ENCODE measurements around the gene P2RY11. TPM values are rescaled to one million over a fixed set of nuclear protein-coding genes. Genes with fewer than 3 reads are reported as not detected.

The P2RY11 gene
- total and polyA plus RNA-seq, 4 donors: 0.68 to 5.3 (median 3.7) TPM

- Histone ChIP-seq H3K4me3 (ENCODE audit: low read depth in 1 of 3, low read length in 3 of 3) (no peak overlapping the region), H3K4me1 (ENCODE audit: control insufficient read depth in 4 of 4, insufficient read depth in 4 of 4, low read length in 3 of 4) (peaks cover 10 to 45% (median 26%) of the 10 kb centered on the region in 4 donors), H3K9me3 (ENCODE audit: control insufficient read depth in 4 of 4, low read length in 3 of 4) (peaks cover 0 to 2% (median under 1%) of the 10 kb centered on the region in 4 donors), H3K36me3 (ENCODE audit: control insufficient read depth in 4 of 4, insufficient read depth in 3 of 4, low read depth in 1 of 4, low read length in 3 of 4) (peaks cover 4 to 21% (median 11%) of the 10 kb centered on the region in 4 donors), H3K9ac (ENCODE audit: low read depth in 1 of 2, low read length in 2 of 2) (no peak overlapping the region), H3K27me3 (ENCODE audit: control insufficient read depth in 4 of 4, insufficient read depth in 4 of 4, low read length in 3 of 4) (no peaks in the 10 kb centered on the region), H3K27ac (ENCODE audit: low read depth in 1 of 2, low read length in 2 of 2) (peak overlapping the region in 1 of 2 donors; percentile 11)
- no peak for DNase-seq (ENCODE audit: low spot score)
- TF ChIP-seq FOXA2 (IDR thresholded peaks at IDR 0.05) (no peak), TAF1 (conservative IDR thresholded peaks at IDR 0.05) (no peak), CTCF (IDR thresholded peaks at IDR 0.05; ENCODE audit: low read depth, low read length, missing input control) (no peak), GABPA (IDR thresholded peaks at IDR 0.05 in 1 of 2, conservative IDR thresholded peaks at IDR 0.05 in 1 of 2) (no peak), HNF4G (IDR thresholded peaks at IDR 0.05) (no peak), RXRA (IDR thresholded peaks at IDR 0.05) (no peak), YY1 (IDR thresholded peaks at IDR 0.05) (no peak), SP1 (IDR thresholded peaks at IDR 0.05) (no peak), EGR1 (IDR thresholded peaks at IDR 0.05; ENCODE audit: low read depth in 2 of 2) (no peak), MAX (IDR thresholded peaks at IDR 0.05) (no peak), JUND (IDR thresholded peaks at IDR 0.05) (no peak)
- TF ChIP-seq, protein P1, sequence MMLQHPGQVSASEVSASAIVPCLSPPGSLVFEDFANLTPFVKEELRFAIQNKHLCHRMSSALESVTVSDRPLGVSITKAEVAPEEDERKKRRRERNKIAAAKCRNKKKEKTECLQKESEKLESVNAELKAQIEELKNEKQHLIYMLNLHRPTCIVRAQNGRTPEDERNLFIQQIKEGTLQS (IDR thresholded peaks at IDR 0.05): no peak
- 78% methylated on average over 4 of the region's 4 CpGs for WGBS
Measured at GRCh38 chr19:10068205-10068604, 43.3 kb upstream of the P2RY11 start.

DNA sequence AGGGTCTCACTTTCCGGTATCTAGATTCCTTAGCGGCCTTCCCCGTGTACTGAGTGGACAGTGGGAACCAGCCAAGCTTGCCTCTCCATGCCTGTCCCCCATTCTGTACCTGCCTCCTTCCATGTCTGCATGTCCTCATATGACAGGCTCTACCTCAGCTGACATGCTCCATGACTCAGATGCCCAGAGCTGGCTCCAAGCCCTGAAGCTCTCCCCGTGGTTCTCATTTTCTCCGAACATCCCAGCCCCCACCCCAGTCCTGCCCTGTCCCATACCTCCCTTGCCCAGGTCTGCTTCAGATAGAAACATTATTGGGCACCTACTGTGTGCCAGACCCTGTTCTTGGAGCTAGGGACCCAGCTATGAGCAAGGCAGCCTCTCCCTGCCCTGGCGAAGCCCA lies 42.4 kb upstream of the P2RY11 start:
- peaks cover 4 to 25% (median 15%) of the 10 kb centered on the region in 4 donors for H3K36me3 ChIP-seq (ENCODE audit: control insufficient read depth in 4 of 4, insufficient read depth in 3 of 4, low read depth in 1 of 4, low read length in 3 of 4)
- H3K9me3 ChIP-seq (ENCODE audit: control insufficient read depth in 4 of 4, low read length in 3 of 4): peaks cover 1 to 7% (median 5%) of the 10 kb centered on the region in 4 donors
- H3K4me1 ChIP-seq (ENCODE audit: control insufficient read depth in 4 of 4, insufficient read depth in 4 of 4, low read length in 3 of 4): peaks cover 10 to 45% (median 26%) of the 10 kb centered on the region in 4 donors
- 63% methylated on average over 6 of the region's 6 CpGs for WGBS
- no peak for DNase-seq (ENCODE audit: low spot score)
- no peak overlapping the region for H3K9ac ChIP-seq (ENCODE audit: low read depth in 1 of 2, low read length in 2 of 2)
- no peak overlapping the region for H3K4me3 ChIP-seq (ENCODE audit: low read depth in 1 of 3, low read length in 3 of 3)
- H3K27me3 ChIP-seq (ENCODE audit: control insufficient read depth in 4 of 4, insufficient read depth in 4 of 4, low read length in 3 of 4): no peaks in the 10 kb centered on the region
- TF ChIP-seq FOXA2 (IDR thresholded peaks at IDR 0.05) (no peak), JUND (IDR thresholded peaks at IDR 0.05) (peak in 1 of 2 donors; percentile 18), SP1 (IDR thresholded peaks at IDR 0.05) (no peak), TAF1 (conservative IDR thresholded peaks at IDR 0.05) (no peak), MAX (IDR thresholded peaks at IDR 0.05) (no peak), GABPA (IDR thresholded peaks at IDR 0.05 in 1 of 2, conservative IDR thresholded peaks at IDR 0.05 in 1 of 2) (no peak), EGR1 (IDR thresholded peaks at IDR 0.05; ENCODE audit: low read depth in 2 of 2) (no peak), RXRA (IDR thresholded peaks at IDR 0.05) (peak; percentile 68 to 80)
- peak overlapping the region; percentile 66 to 87 for H3K27ac ChIP-seq (ENCODE audit: low read depth in 1 of 2, low read length in 2 of 2)

DNA sequence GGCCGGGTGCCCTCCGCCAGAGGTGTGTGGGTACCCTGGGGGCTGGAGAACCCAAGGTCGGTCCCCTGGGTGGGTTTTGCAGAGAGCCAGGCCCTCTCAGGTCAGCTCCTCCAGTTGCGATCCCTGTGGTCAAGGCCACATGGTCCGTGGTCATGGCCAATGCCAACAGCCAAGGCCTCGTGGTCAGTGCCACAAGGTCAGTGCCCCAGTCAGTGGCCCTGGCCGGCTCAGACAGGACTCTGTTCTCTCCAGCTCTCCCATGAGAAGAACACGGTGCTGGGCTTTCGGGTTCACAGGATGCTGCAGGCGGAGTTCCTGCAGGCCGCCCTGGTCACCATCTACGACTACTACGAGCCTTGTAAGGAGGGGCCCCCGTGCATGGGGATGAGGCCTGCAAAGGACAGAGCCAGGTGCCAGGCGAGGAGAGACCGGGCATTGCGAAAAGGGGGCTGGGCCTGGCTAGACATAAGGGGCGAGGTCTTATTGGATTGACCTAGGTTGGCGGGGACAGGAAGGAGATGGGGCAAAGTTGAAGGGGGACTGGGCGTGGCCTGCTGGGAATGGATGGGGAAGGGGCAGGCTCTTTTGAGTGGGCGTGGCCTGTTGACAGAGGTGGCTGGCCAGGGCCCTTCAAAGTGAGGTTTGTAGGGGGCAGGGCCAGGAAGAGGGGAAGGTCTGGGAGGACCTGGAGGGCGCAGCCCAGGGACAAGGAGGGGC lies 40.6 kb upstream of the P2RY11 start:
- H3K27ac ChIP-seq (ENCODE audit: low read depth in 1 of 2, low read length in 2 of 2): peak overlapping the region; percentile 66 to 87
- H3K9ac ChIP-seq (ENCODE audit: low read depth in 1 of 2, low read length in 2 of 2): no peak overlapping the region
- peaks cover 10 to 45% (median 26%) of the 10 kb centered on the region in 4 donors for H3K4me1 ChIP-seq (ENCODE audit: control insufficient read depth in 4 of 4, insufficient read depth in 4 of 4, low read length in 3 of 4)
- peak overlapping the region; percentile 54 to 76 (median 66) for H3K4me3 ChIP-seq (ENCODE audit: low read depth in 1 of 3, low read length in 3 of 3)
- WGBS: 27% methylated on average over 22 of the region's 22 CpGs
- no peak for DNase-seq (ENCODE audit: low spot score)
- H3K9me3 ChIP-seq (ENCODE audit: control insufficient read depth in 4 of 4, low read length in 3 of 4): peaks cover 1 to 7% (median 6%) of the 10 kb centered on the region in 4 donors
- H3K36me3 ChIP-seq (ENCODE audit: control insufficient read depth in 4 of 4, insufficient read depth in 3 of 4, low read depth in 1 of 4, low read length in 3 of 4): peaks cover 4 to 14% (median 10%) of the 10 kb centered on the region in 4 donors
- H3K27me3 ChIP-seq (ENCODE audit: control insufficient read depth in 4 of 4, insufficient read depth in 4 of 4, low read length in 3 of 4): no peaks in the 10 kb centered on the region
- TF ChIP-seq CTCF (IDR thresholded peaks at IDR 0.05; ENCODE audit: low read depth, low read length, missing input control) (no peak), MAX (IDR thresholded peaks at IDR 0.05) (peak; percentile 90), JUND (IDR thresholded peaks at IDR 0.05) (peak; percentile 54 to 73), EGR1 (IDR thresholded peaks at IDR 0.05; ENCODE audit: low read depth in 2 of 2) (peak; percentile 61 to 62), FOXA1 (IDR thresholded peaks at IDR 0.05) (peak; percentile 79), RAD21 (IDR thresholded peaks at IDR 0.05) (peak in 1 of 2 donors; percentile 43), GABPA (IDR thresholded peaks at IDR 0.05 in 1 of 2, conservative IDR thresholded peaks at IDR 0.05 in 1 of 2) (peak in 1 of 2 donors; percentile 69), FOXA2 (IDR thresholded peaks at IDR 0.05) (peak; percentile 74), HNF4A (conservative IDR thresholded peaks at IDR 0.05) (peak; percentile 80 to 87), YY1 (IDR thresholded peaks at IDR 0.05) (peak; percentile 58), HNF4G (IDR thresholded peaks at IDR 0.05) (no peak), RXRA (IDR thresholded peaks at IDR 0.05) (peak; percentile 98 to 99), NR2F2 (IDR thresholded peaks at IDR 0.05) (peak; percentile 80), TAF1 (conservative IDR thresholded peaks at IDR 0.05) (no peak)
- TF ChIP-seq, protein P1 (IDR thresholded peaks at IDR 0.05): no peak

Data from liver (tissue), 9 donors.